Measurements from ENCODE around the gene DDN. TPM values are rescaled to one million over a fixed set of nuclear protein-coding genes. Genes with fewer than 3 reads are reported as not detected.

DDN gene
- total and polyA plus RNA-seq, 10 donors = 0.09 to 2.0 (median 0.42) TPM; not detected in 1

- intact Hi-C loops (cut with DNase I; ENCODE audit: low total_unique reads) = no loop called here
- DNase-seq = no peak
- peaks cover 0 to 47% (median 40%) of the 10 kb centered on the region in 6 donors for H3K36me3 ChIP-seq
- peak overlapping the region in 5 of 8 donors; percentile 68 to 80 (median 77) for H3K4me3 ChIP-seq
- no peaks in the 10 kb centered on the region for H3K27me3 ChIP-seq (replicated peaks in 1 of 7)
- TF ChIP-seq POLR2AphosphoS5 (IDR thresholded peaks at IDR 0.05) (peak in 1 of 3 donors; percentile 10), CTCF (IDR thresholded peaks at IDR 0.05 in 8 of 11, conservative IDR thresholded peaks at IDR 0.05 in 3 of 11) (peak in 4 of 11 experiments; percentile 16 to 37 (median 26)), POLR2A (IDR thresholded peaks at IDR 0.05) (no peak)
- 28 to 42% (median 33%) methylated on average over 10 of the region's 10 CpGs for WGBS, 5 donors
- no peaks in the 10 kb centered on the region for H3K9me3 ChIP-seq
- H3K4me1 ChIP-seq = peaks cover 7 to 57% (median 30%) of the 10 kb centered on the region in 6 donors
- H3K27ac ChIP-seq = peak overlapping the region; percentile 93 to 98 (median 96)
Observed at GRCh38 chr12:49019443-49020324, 20.5 kb upstream of the DDN start.

GRCh38 chr12:49019120-49019430 is 19.9 kb upstream of the DDN start:
- H3K27ac ChIP-seq = peak overlapping the region; percentile 93 to 98 (median 96)
- H3K9me3 ChIP-seq = no peaks in the 10 kb centered on the region
- H3K27me3 ChIP-seq (replicated peaks in 1 of 7) = no peaks in the 10 kb centered on the region
- peaks cover 7 to 59% (median 30%) of the 10 kb centered on the region in 6 donors for H3K4me1 ChIP-seq
- intact Hi-C loops (cut with DNase I; ENCODE audit: low total_unique reads) = no loop called here
- H3K4me3 ChIP-seq = peak overlapping the region; percentile 66 to 91 (median 76)
- WGBS, 5 donors = 1 to 5% (median 1%) methylated on average over 8 of the region's 8 CpGs
- TF ChIP-seq POLR2AphosphoS5 (IDR thresholded peaks at IDR 0.05) = no peak
- TF ChIP-seq POLR2A (IDR thresholded peaks at IDR 0.05) = no peak
- no peak for TF ChIP-seq CTCF (IDR thresholded peaks at IDR 0.05 in 8 of 11, conservative IDR thresholded peaks at IDR 0.05 in 3 of 11)
- no peak for DNase-seq
- H3K36me3 ChIP-seq = peaks cover 0 to 41% (median 34%) of the 10 kb centered on the region in 6 donors

GRCh38 chr12:49018261-49019119 is 19.3 kb upstream of the DDN start, which contains the start of gene PRKAG1:
TSS of gene PRKAG1 (minus strand) at chr12:49018776. CDS start at chr12:49018740, 36 bp downstream.
- peaks cover 0 to 35% (median 28%) of the 10 kb centered on the region in 6 donors for H3K36me3 ChIP-seq
- peak; percentile 99 for DNase-seq
- peak within 1 kb of the TSS; percentile 93 to 98 (median 96) for H3K27ac ChIP-seq
- peaks cover 7 to 63% (median 30%) of the 10 kb centered on the region in 6 donors for H3K4me1 ChIP-seq
- H3K27me3 ChIP-seq (replicated peaks in 1 of 7) = no peaks in the 10 kb centered on the region
- intact Hi-C loops (cut with DNase I; ENCODE audit: low total_unique reads) = no loop called here
- no peaks in the 10 kb centered on the region for H3K9me3 ChIP-seq
- 0 to 1% (median 0%) methylated on average over 42 to 59 of the region's 59 CpGs for WGBS, 5 donors
- peak within 1 kb of the TSS; percentile 66 to 91 (median 76) for H3K4me3 ChIP-seq
- TF ChIP-seq POLR2AphosphoS5 (IDR thresholded peaks at IDR 0.05) (peak; percentile 99 to 100 (median 100)), CTCF (IDR thresholded peaks at IDR 0.05 in 8 of 11, conservative IDR thresholded peaks at IDR 0.05 in 3 of 11) (peak; percentile 21 to 76 (median 51)), POLR2A (IDR thresholded peaks at IDR 0.05) (peak; percentile 37 to 82 (median 62))

All from spleen (tissue), 11 donors.